Endothelial cell of hepatic sinusoid (primary cell): Measurements from ENCODE around the gene NBEA.

Experiments used
- in situ Hi-C: cut with HindIII; loops from 2 replicates; pipeline ENCODE4 v1.10.0; 2017; ENCODE audit warnings: low sequenced_read_pairs

The NBEA gene

GRCh38 chr13:35498231-35498630, 556.2 kb downstream of the NBEA start:
- in situ Hi-C loops, result no loop called here

GRCh38 chr13:35499196-35499662, 557.2 kb downstream of the NBEA start:
- in situ Hi-C loops, result no loop called here

GRCh38 chr13:35499676-35500075, 557.6 kb downstream of the NBEA start:
- in situ Hi-C loops, result no loop called here

- in situ Hi-C loops, result no loop called here
Measured at GRCh38 chr13:35500144-35500543, 558.1 kb downstream of the NBEA start.

GRCh38 chr13:35501661-35502235, 559.7 kb downstream of the NBEA start:
- in situ Hi-C loops, result no loop called here

GRCh38 chr13:35502456-35502855, 560.4 kb downstream of the NBEA start:
- in situ Hi-C loops, result no loop called here

GRCh38 chr13:35512271-35512920, 570.3 kb downstream of the NBEA start:
- in situ Hi-C loops, result no loop called here

- in situ Hi-C loops, result no loop called here
Measured at GRCh38 chr13:35514061-35514477, 572.0 kb downstream of the NBEA start.

GRCh38 chr13:35514801-35515502, 572.9 kb downstream of the NBEA start:
- in situ Hi-C loops, result no loop called here

- in situ Hi-C loops, result no loop called here
Measured at GRCh38 chr13:35518337-35518946, 576.4 kb downstream of the NBEA start.

- in situ Hi-C loops, result no loop called here
Measured at GRCh38 chr13:35524171-35524570, 582.1 kb downstream of the NBEA start.

GRCh38 chr13:35526577-35526976, 584.5 kb downstream of the NBEA start:
- in situ Hi-C loops, result no loop called here

- in situ Hi-C loops, result no loop called here
Measured at GRCh38 chr13:35527451-35527850, 585.4 kb downstream of the NBEA start.

GRCh38 chr13:35530147-35530546, 588.1 kb downstream of the NBEA start:
- in situ Hi-C loops, result no loop called here

- in situ Hi-C loops, result no loop called here
Measured at GRCh38 chr13:35530581-35530980, 588.5 kb downstream of the NBEA start.

- in situ Hi-C loops, result no loop called here
Measured at GRCh38 chr13:35531526-35531925, 589.5 kb downstream of the NBEA start.

- in situ Hi-C loops, result no loop called here
Measured at GRCh38 chr13:35534343-35534742, 592.3 kb downstream of the NBEA start.

- in situ Hi-C loops, result no loop called here
Measured at GRCh38 chr13:35548790-35549189, 606.7 kb downstream of the NBEA start.

GRCh38 chr13:35549481-35549880, 607.4 kb downstream of the NBEA start:
- in situ Hi-C loops, result no loop called here

GRCh38 chr13:35552172-35552844, 610.2 kb downstream of the NBEA start:
- in situ Hi-C loops, result no loop called here

- in situ Hi-C loops, result no loop called here
Measured at GRCh38 chr13:35554972-35555623, 613.0 kb downstream of the NBEA start.
